22Rv1 (cell line): ENCODE data around the gene HOXD13.

Experiments
- ZFX ChIP-seq: fragments of 450-650 bp; IDR thresholded peaks from 2 replicates; pipeline ENCODE4 v1.6.1; 2017; ENCODE audit warnings: antibody characterized with exemption, borderline replicate concordance
- TF ChIP-seq, protein P1 (sequence below): fragments of 450-650 bp; IDR thresholded peaks from 2 replicates; pipeline ENCODE4 v1.5.1; 2017; ENCODE audit warnings: mild to moderate bottlenecking

DNA sequence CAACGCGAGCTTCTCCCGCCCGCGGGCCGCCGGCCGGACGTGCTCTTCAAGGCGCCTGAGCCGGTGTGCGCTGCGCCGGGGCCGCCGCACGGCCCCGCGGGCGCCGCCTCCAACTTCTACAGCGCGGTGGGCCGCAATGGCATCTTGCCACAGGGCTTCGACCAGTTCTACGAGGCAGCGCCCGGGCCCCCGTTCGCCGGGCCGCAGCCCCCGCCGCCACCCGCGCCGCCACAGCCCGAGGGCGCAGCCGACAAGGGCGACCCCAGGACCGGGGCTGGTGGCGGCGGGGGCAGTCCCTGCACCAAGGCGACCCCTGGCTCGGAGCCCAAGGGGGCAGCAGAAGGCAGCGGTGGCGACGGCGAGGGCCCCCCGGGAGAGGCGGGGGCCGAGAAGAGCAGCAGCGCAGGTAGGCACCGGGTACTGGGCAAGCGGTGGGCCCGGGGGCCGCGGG is 15.2 kb downstream of the HOXD13 start:
- TF ChIP-seq, protein P1, sequence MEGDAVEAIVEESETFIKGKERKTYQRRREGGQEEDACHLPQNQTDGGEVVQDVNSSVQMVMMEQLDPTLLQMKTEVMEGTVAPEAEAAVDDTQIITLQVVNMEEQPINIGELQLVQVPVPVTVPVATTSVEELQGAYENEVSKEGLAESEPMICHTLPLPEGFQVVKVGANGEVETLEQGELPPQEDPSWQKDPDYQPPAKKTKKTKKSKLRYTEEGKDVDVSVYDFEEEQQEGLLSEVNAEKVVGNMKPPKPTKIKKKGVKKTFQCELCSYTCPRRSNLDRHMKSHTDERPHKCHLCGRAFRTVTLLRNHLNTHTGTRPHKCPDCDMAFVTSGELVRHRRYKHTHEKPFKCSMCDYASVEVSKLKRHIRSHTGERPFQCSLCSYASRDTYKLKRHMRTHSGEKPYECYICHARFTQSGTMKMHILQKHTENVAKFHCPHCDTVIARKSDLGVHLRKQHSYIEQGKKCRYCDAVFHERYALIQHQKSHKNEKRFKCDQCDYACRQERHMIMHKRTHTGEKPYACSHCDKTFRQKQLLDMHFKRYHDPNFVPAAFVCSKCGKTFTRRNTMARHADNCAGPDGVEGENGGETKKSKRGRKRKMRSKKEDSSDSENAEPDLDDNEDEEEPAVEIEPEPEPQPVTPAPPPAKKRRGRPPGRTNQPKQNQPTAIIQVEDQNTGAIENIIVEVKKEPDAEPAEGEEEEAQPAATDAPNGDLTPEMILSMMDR: no peak
- TF ChIP-seq ZFX: no peak
